GM18951 (cell line): Measurements from ENCODE around the gene CLEC14A.

Source experiments
- POLR2A ChIP-seq: IDR thresholded peaks from 4 replicates; pipeline ENCODE4 v1.6.1; 2011; ENCODE audit warnings: mild to moderate bottlenecking; ENCODE audit not compliant: insufficient read length, insufficient read depth; ENCODE audit errors: extremely low read depth
- in situ Hi-C: fragments of 300-500 bp; cut with MboI; formaldehyde crosslinking; loops from one replicate; pipeline ENCODE4 v1.12.0; 2022; ENCODE audit warnings: low sequenced_read_pairs, mixed read lengths, inconsistent platforms; ENCODE audit not compliant: unreplicated experiment

Gene CLEC14A

DNA sequence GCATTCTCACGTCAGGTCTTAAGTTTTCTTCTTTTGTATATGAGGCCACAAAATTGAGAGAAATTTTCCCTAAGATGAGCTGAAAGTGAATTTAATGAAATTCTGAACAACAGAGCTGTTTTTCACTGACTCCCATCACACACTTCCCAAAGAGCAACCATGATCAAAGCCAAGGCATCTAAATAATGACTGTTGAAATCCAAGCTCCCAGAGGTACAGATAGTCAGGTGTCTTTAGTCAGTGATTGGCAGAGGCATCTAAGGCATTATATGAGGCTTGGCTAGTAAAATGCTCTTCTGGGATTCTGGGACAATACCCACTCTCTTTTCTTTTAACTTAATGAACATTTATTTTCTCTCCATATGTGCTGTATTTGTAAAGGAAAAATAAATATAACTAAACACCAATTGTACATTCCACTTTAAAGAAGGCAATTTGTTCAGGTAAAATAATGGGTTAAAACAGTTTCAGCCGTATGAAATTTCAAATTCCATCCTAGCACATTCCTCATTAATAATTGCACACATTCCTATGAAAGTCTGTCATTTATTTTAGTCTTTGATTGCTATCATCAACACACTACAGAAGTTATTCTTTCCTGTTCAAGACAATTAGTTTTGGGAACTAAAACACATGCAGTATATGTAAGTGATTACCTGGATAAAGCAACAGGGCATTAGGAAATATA, 49.1 kb downstream of the CLEC14A start:
- no peak for TF ChIP-seq POLR2A
- in situ Hi-C loops, result no loop called here

DNA sequence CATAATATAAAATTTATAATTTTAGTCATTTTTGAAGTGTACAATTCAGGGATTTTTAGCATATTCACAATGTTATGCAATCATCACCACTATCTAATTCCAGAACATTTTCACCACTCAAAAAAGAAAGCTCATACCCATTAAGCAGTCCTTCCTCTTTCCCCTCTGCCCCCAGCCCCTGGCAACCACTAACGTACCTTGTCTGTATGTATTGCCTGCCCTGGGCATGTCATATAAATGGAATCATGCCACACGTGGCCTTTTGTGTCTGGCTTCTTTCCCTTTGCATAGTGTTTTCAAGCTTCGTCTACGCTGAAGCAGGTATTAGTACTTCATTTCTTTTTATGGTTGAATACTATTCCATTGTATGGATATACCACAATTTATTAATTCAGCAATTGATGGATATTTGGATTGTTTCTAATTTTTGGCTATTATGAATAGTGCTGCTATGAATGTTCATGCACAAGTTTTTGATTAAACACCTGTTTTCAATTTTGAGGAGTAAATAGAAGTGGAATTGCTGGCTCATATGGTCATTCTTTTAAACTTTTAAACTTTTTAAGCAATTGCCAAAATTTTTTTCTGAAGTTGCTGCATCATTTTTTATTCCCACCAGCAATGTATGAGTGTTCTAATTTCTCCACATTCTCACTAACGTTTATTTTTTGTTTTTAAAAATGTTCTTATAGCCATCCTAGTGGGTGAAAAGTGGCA, 49.8 kb downstream of the CLEC14A start:
- TF ChIP-seq POLR2A, result no peak
- in situ Hi-C loops, result no loop called here

GRCh38 chr14:38205119-38205813, 50.6 kb downstream of the CLEC14A start:
- no peak for TF ChIP-seq POLR2A
- in situ Hi-C loops, result no loop called here

- no peak for TF ChIP-seq POLR2A
- in situ Hi-C loops, result no loop called here
Observed at GRCh38 chr14:38204719-38205115, 51.2 kb downstream of the CLEC14A start.
